GM18505 (cell line): Measurements from ENCODE around the gene HNRNPK.
A peak's percentile ranks its signal among the peaks of the same experiment; 100 is the strongest.

ENCODE experiments used
- ATAC-seq: cut with Tn5 transposase; IDR thresholded peaks from one replicate; pipeline ENCODE4 v1.9.1; 2021; ENCODE audit not compliant: unreplicated experiment
- POLR2A ChIP-seq: IDR thresholded peaks from 4 replicates; pipeline ENCODE4 v1.6.1; 2011; ENCODE audit warnings: borderline replicate concordance; ENCODE audit not compliant: insufficient read depth, insufficient read length; ENCODE audit errors: extremely low read depth

HNRNPK gene

GRCh38 chr9:83935276-83935935 is 44.6 kb downstream of the HNRNPK start:
- ATAC-seq, result no peak
- no peak for TF ChIP-seq POLR2A

GRCh38 chr9:83934569-83935275 is 45.3 kb downstream of the HNRNPK start:
- no peak for ATAC-seq
- no peak for TF ChIP-seq POLR2A

- ATAC-seq, result no peak
- no peak for TF ChIP-seq POLR2A
Measured at GRCh38 chr9:83933790-83934189, 46.2 kb downstream of the HNRNPK start.

GRCh38 chr9:83932851-83933250 is 47.2 kb downstream of the HNRNPK start:
- no peak for TF ChIP-seq POLR2A

GRCh38 chr9:83932011-83932410 is 48.0 kb downstream of the HNRNPK start:
- no peak for TF ChIP-seq POLR2A
- ATAC-seq, result no peak

More at GRCh38 chr9:83932851-83933250, 47.2 kb downstream of the HNRNPK start:
- no peak for ATAC-seq

GRCh38 chr9:83930881-83931280 is 49.1 kb downstream of the HNRNPK start:
- TF ChIP-seq POLR2A, result no peak
- ATAC-seq, result no peak

- no peak for ATAC-seq
Measured at GRCh38 chr9:83927591-83927990, 52.4 kb downstream of the HNRNPK start.

GRCh38 chr9:83920927-83921707 is 58.9 kb downstream of the HNRNPK start, which contains the start of gene KIF27:
Gene KIF27, minus strand, starts transcription at chr9:83921432. Its CDS starts 5,841 bp downstream, at chr9:83915591.
- ATAC-seq, result peak; percentile 90
- peak; percentile 94 for TF ChIP-seq POLR2A

More at GRCh38 chr9:83927591-83927990, 52.4 kb downstream of the HNRNPK start:
- no peak for TF ChIP-seq POLR2A

GRCh38 chr9:83920469-83920926 is 59.5 kb downstream of the HNRNPK start:
- peak; percentile 29 for ATAC-seq
- no peak for TF ChIP-seq POLR2A

GRCh38 chr9:83919111-83919510 is 60.9 kb downstream of the HNRNPK start:
- no peak for TF ChIP-seq POLR2A
- ATAC-seq, result no peak
